Measurements from ENCODE around the gene SORBS2. TPM values are rescaled to one million over a fixed set of nuclear protein-coding genes. Genes with fewer than 3 reads are reported as not detected.

The SORBS2 gene
- total and polyA plus RNA-seq, 2 donors (not counting 1 experiment from before 2014, with no cell fraction given) = 0.25 to 0.89 TPM

GRCh38 chr4:185683896-185684295 lies 128.1 kb downstream of the SORBS2 start:
- ATAC-seq (ENCODE audit: low read depth) (no peak), DNase-seq (no peak)
- CTCF ChIA-PET = no interaction called here
- WGBS (ENCODE audit: insufficient coverage) = 80% methylated on average over 1 of the region's 2 CpGs
- no peak overlapping the region for H3K9ac ChIP-seq (ENCODE audit: low read length)
- POLR2A ChIA-PET = no interaction called here
- no peaks in the 10 kb centered on the region for H3K9me3 ChIP-seq (ENCODE audit: control extremely low read depth in 1 of 3, control insufficient read depth in 2 of 3, insufficient read depth in 1 of 3, low read length in 2 of 3)
- no peak overlapping the region for H3K27ac ChIP-seq (ENCODE audit: low read length in 2 of 2)
- H3K27ac Mint-ChIP-seq = no peak overlapping the region
- intact Hi-C loops (cut with micrococcal nuclease) = no loop called here
- no peaks in the 10 kb centered on the region for H4K20me1 ChIP-seq (ENCODE audit: control insufficient read depth, insufficient read depth, low read length, poor library complexity, severe bottlenecking)
- no peak overlapping the region for H3K4me3 Mint-ChIP-seq
- TF ChIP-seq CTCF (IDR thresholded peaks at IDR 0.05) (no peak), EZH2 (IDR thresholded peaks at IDR 0.05; ENCODE audit: borderline replicate concordance, insufficient read depth, low read depth, low read length, poor library complexity, severe bottlenecking) (no peak)
- no peaks in the 10 kb centered on the region for H3K9me3 Mint-ChIP-seq (ENCODE audit: insufficient read depth)
- H3K79me2 ChIP-seq (ENCODE audit: control insufficient read depth, insufficient read depth, low read length) = no peaks in the 10 kb centered on the region
- no peaks in the 10 kb centered on the region for H3K27me3 ChIP-seq (replicated peaks in 1 of 4; ENCODE audit: control extremely low read depth in 1 of 4, control insufficient read depth in 3 of 4, insufficient read depth in 4 of 4, low read length in 3 of 4)
- no peaks in the 10 kb centered on the region for H3K36me3 ChIP-seq (replicated peaks in 1 of 2; ENCODE audit: control extremely low read depth in 1 of 2, control insufficient read depth in 1 of 2, extremely low read depth in 1 of 2, insufficient read depth in 2 of 2, low read length in 1 of 2)
- peaks cover 12% of the 10 kb centered on the region for H3K27me3 Mint-ChIP-seq
- H3K4me2 ChIP-seq (replicated peaks; ENCODE audit: low read depth, low read length, poor library complexity, severe bottlenecking) = no peak overlapping the region
- H3K4me3 ChIP-seq (ENCODE audit: control extremely low read depth in 1 of 5, extremely low read depth in 1 of 5, insufficient read depth in 1 of 5, low read depth in 2 of 5, low read length in 4 of 5) = no peak overlapping the region
- no peak overlapping the region for H2AFZ ChIP-seq (ENCODE audit: insufficient read depth, low read depth, low read length, poor library complexity, severe bottlenecking)
- no peaks in the 10 kb centered on the region for H3K4me1 Mint-ChIP-seq
- no peaks in the 10 kb centered on the region for H3K4me1 ChIP-seq (ENCODE audit: control insufficient read depth in 2 of 2, insufficient read depth in 2 of 2, low read length in 2 of 2)

- Histone ChIP-seq H3K9me3 (ENCODE audit: control extremely low read depth in 1 of 3, control insufficient read depth in 2 of 3, insufficient read depth in 1 of 3, low read length in 2 of 3) (no peaks in the 10 kb centered on the region), H3K27me3 (replicated peaks in 1 of 4; ENCODE audit: control extremely low read depth in 1 of 4, control insufficient read depth in 3 of 4, insufficient read depth in 4 of 4, low read length in 3 of 4) (no peaks in the 10 kb centered on the region), H3K27ac (ENCODE audit: low read length in 2 of 2) (no peak overlapping the region), H3K9ac (ENCODE audit: low read length) (no peak overlapping the region), H2AFZ (ENCODE audit: insufficient read depth, low read depth, low read length, poor library complexity, severe bottlenecking) (no peak overlapping the region), H3K4me2 (replicated peaks; ENCODE audit: low read depth, low read length, poor library complexity, severe bottlenecking) (no peak overlapping the region), H3K36me3 (replicated peaks in 1 of 2; ENCODE audit: control extremely low read depth in 1 of 2, control insufficient read depth in 1 of 2, extremely low read depth in 1 of 2, insufficient read depth in 2 of 2, low read length in 1 of 2) (no peaks in the 10 kb centered on the region), H3K4me3 (ENCODE audit: control extremely low read depth in 1 of 5, extremely low read depth in 1 of 5, insufficient read depth in 1 of 5, low read depth in 2 of 5, low read length in 4 of 5) (no peak overlapping the region), H4K20me1 (ENCODE audit: control insufficient read depth, insufficient read depth, low read length, poor library complexity, severe bottlenecking) (no peaks in the 10 kb centered on the region), H3K4me1 (ENCODE audit: control insufficient read depth in 2 of 2, insufficient read depth in 2 of 2, low read length in 2 of 2) (no peaks in the 10 kb centered on the region), H3K79me2 (ENCODE audit: control insufficient read depth, insufficient read depth, low read length) (no peaks in the 10 kb centered on the region)
- Mint-ChIP-seq H3K27ac (no peak overlapping the region), H3K4me3 (no peak overlapping the region), H3K27me3 (peaks cover 12% of the 10 kb centered on the region), H3K9me3 (ENCODE audit: insufficient read depth) (no peaks in the 10 kb centered on the region), H3K4me1 (no peaks in the 10 kb centered on the region)
- intact Hi-C loops (cut with micrococcal nuclease) = no loop called here
- TF ChIP-seq CTCF (IDR thresholded peaks at IDR 0.05) (no peak), EZH2 (IDR thresholded peaks at IDR 0.05; ENCODE audit: borderline replicate concordance, insufficient read depth, low read depth, low read length, poor library complexity, severe bottlenecking) (no peak)
- 98% methylated on average over 6 of the region's 10 CpGs for WGBS (ENCODE audit: insufficient coverage)
- DNase-seq (no peak), ATAC-seq (ENCODE audit: low read depth) (no peak)
- CTCF ChIA-PET = no interaction called here
- POLR2A ChIA-PET = no interaction called here
These were observed 128.8 kb downstream of the SORBS2 start for GRCh38 chr4:185683222-185683621.
